Ectodermal cell (in vitro differentiated cells): ENCODE data around the gene TRERF1. TPM values are rescaled to one million over a fixed set of nuclear protein-coding genes. Genes with fewer than 3 reads are reported as not detected.
A peak's percentile ranks its signal among the peaks of the same experiment; 100 is the strongest.

Experiments used
- H3K27ac ChIP-seq: 2 replicates; pipeline ENCODE4 v1.7.0; 2013; ENCODE audit warnings: mild to moderate bottlenecking, low read depth, low read length; ENCODE audit not compliant: insufficient read depth, poor library complexity, severe bottlenecking
- H3K27me3 ChIP-seq: 2 replicates; pipeline ENCODE4 v1.7.0; 2013; ENCODE audit warnings: mild to moderate bottlenecking, low read length; ENCODE audit not compliant: insufficient read depth, control insufficient read depth, poor library complexity, severe bottlenecking
- H3K36me3 ChIP-seq: one replicate; pipeline ENCODE4 v1.7.0; 2013; ENCODE audit warnings: low read length; ENCODE audit not compliant: control insufficient read depth, insufficient read depth
- H3K4me1 ChIP-seq: one replicate; pipeline ENCODE4 v1.7.0; 2013; ENCODE audit warnings: low read length; ENCODE audit not compliant: control insufficient read depth, insufficient read depth
- H3K4me3 ChIP-seq: 2 replicates; pipeline ENCODE4 v1.7.0; 2013; ENCODE audit warnings: low read depth, low read length, control low read depth; ENCODE audit not compliant: insufficient read depth
- H3K9me3 ChIP-seq: 2 replicates; pipeline ENCODE4 v1.7.0; 2013; ENCODE audit warnings: mild to moderate bottlenecking, low read length, moderate library complexity; ENCODE audit not compliant: control insufficient read depth
- WGBS, 2 experiments: methylation state at CpG; one replicate each; pipeline ENCODE4 v1.1.7; 2013; ENCODE audit warnings: missing lambda C conversion rate in 2 of 2; 5-methylcytosine and 5-hydroxymethylcytosine counted together
- polyA plus RNA-seq, 4 experiments: library from polyadenylated mRNA; stranded (reverse); fragments of 50-300 nt; gene quantifications; one replicate each; pipeline ENCODE4 v1.2.3, GENCODE V29; 2013

The TRERF1 gene, protein sequence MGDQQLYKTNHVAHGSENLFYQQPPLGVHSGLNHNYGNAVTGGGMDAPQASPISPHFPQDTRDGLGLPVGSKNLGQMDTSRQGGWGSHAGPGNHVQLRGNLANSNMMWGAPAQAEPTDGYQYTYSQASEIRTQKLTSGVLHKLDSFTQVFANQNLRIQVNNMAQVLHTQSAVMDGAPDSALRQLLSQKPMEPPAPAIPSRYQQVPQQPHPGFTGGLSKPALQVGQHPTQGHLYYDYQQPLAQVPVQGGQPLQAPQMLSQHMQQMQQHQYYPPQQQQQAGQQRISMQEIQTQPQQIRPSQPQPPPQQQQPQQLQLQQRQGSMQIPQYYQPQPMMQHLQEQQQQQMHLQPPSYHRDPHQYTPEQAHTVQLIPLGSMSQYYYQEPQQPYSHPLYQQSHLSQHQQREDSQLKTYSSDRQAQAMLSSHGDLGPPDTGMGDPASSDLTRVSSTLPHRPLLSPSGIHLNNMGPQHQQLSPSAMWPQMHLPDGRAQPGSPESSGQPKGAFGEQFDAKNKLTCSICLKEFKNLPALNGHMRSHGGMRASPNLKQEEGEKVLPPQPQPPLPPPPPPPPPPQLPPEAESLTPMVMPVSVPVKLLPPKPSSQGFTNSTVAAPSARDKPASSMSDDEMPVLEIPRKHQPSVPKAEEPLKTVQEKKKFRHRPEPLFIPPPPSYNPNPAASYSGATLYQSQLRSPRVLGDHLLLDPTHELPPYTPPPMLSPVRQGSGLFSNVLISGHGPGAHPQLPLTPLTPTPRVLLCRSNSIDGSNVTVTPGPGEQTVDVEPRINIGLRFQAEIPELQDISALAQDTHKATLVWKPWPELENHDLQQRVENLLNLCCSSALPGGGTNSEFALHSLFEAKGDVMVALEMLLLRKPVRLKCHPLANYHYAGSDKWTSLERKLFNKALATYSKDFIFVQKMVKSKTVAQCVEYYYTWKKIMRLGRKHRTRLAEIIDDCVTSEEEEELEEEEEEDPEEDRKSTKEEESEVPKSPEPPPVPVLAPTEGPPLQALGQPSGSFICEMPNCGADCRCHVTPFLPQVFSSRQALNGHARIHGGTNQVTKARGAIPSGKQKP (N-terminal part only)
- polyA plus RNA-seq (2013, experiment 1 of 4), result 16.5 TPM
- 16.4 TPM for polyA plus RNA-seq (2013, experiment 2 of 4)
- 14.1 TPM for polyA plus RNA-seq (2013, experiment 3 of 4)
- polyA plus RNA-seq (2013, experiment 4 of 4), result 15.2 TPM

DNA sequence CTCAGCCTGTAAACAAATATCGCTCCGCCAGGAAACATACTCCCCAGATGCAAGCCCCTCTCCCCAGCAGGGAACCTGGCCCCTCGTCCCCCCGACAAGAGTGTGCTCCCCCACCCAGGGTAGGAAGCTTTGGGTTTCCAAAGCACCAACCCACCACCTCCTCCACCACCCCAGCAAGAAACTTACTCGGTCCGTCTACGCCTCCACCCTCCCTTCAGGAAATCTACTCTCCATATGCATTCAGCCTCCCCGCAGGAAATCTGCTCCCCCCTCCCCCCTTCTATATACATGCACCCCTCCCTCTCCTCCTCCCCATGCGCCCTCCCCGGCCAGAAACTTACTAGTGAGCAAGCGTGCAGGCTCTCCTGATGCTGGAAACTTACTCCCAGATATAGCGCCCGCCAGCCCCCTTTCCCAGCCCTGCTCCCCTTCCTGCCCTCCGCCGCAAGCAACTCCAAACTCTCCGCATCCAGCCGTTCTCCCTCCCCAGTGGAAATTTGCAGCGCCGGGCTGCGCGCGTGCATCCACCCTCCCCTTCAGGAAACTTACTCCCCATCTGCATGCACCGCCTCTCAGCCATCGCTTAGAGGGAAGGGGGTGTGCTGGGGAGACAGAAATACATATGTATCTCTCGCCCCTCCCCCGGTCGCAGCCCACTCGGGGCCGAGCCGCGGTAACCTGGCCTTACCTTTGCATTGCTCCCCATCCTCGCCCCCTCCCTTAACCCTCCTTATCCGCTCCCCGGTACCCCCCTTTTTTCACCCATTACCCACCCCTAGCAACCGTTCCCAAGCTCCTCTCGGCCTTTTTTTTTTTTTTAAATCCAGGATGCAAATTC is at the start of gene TRERF1:
TSS of gene TRERF1 (minus strand) at position 594 of the 838 bp plus-strand sequence. CDS start 182,336 bp downstream, outside the sequence.
- Histone ChIP-seq H3K27ac (peak within 1 kb of the TSS; percentile 93), H3K9me3 (no peaks in the 10 kb centered on the region), H3K36me3 (no peaks in the 10 kb centered on the region), H3K27me3 (no peaks in the 10 kb centered on the region), H3K4me1 (peaks cover 19% of the 10 kb centered on the region), H3K4me3 (peak within 1 kb of the TSS; percentile 69)
- WGBS, 2 experiments, result 0% methylated on average over 36 of the region's 36 CpGs

DNA sequence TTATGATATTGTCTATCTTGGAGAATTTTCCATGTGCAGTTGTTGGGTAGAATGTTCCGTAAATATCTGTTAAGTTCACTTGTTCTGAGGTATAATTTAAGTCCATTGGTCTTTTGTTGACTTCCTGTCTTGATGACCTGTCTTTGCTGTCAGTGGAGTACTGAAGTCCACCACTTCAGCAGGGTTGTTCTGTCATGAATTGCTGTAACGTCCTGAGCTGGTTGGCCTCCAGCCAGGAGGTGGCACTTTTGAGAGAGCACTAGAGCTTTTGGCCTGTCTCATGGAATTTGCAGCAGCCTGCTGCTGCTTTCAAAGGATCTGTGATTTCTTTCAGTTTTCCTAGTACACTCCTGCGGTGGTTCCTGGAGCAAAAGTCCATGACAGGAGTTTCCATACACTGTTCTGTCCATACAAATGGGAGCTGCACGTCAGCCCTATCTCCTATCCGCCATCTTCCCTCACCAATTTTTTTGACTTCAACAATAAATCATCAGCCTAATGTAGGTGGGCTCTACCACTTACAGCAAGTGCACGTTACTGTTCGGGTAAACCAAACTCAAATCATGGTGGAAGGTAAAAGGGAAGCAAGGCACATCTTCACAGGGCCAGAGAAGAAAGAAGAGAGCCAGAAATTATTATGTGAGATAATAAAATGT is 46.9 kb upstream of the TRERF1 start:
- Histone ChIP-seq H3K27ac (no peak overlapping the region), H3K9me3 (no peaks in the 10 kb centered on the region), H3K36me3 (no peaks in the 10 kb centered on the region), H3K4me3 (no peak overlapping the region), H3K4me1 (no peaks in the 10 kb centered on the region), H3K27me3 (no peaks in the 10 kb centered on the region)
- WGBS, 2 experiments, result 90 to 91% methylated on average over 7 of the region's 7 CpGs

DNA sequence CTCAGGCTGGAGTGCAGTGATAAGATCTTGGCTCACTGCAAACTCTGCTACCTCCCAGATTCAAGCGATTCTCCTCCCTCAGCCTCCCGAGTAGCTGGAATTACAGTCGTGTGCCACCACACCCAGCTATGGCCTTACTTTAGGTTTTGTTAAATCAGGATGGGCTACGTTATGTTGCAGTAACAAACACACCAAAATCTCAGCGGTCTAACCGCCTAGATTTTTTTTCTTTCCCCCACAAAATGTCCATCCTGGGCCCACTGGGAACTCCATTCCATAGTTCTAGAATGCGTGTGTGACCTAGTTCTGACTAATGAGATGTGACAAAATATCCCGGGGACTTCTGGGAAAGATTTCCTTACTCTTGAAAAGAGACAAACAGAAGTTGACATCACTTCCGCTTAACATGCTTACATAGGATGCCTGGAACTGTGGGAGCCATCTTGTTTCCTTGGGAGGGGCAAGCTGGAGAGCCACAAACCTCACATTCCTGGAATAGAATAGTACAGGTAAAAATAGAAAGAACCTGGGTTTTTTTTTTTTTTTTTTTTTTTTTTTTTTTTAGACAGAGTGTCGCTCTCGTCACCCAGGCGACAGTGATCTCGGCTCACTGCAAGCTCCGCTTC is 42.3 kb upstream of the TRERF1 start:
- Histone ChIP-seq H3K4me1 (no peaks in the 10 kb centered on the region), H3K27me3 (no peaks in the 10 kb centered on the region), H3K27ac (no peak overlapping the region), H3K9me3 (no peaks in the 10 kb centered on the region), H3K36me3 (no peaks in the 10 kb centered on the region), H3K4me3 (no peak overlapping the region)
- WGBS, 2 experiments, result 94 to 95% methylated on average over 14 of the region's 14 CpGs

DNA sequence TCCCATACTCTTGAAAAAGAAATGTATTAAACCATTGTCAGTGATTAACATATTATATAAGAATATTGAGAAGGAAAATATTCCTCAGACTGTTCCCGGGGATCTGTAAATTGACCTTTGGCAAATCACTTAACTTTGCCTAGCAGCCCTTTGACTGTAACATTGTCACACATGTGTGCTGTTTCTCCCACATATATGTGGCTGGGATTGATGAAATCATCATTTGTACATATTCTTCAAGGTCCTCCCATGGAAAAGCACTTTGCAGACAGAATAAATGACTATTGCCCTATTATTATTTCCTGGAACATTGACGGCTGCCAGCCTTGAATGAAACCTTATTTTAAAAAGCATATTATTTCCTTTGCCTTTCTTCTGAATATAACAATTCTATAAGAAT is 36.4 kb upstream of the TRERF1 start:
- Histone ChIP-seq H3K9me3 (no peaks in the 10 kb centered on the region), H3K27me3 (no peaks in the 10 kb centered on the region), H3K27ac (no peak overlapping the region), H3K36me3 (no peaks in the 10 kb centered on the region), H3K4me3 (no peak overlapping the region), H3K4me1 (no peaks in the 10 kb centered on the region)
- WGBS, 2 experiments, result 88 to 100% methylated on average over 2 of the region's 2 CpGs

DNA sequence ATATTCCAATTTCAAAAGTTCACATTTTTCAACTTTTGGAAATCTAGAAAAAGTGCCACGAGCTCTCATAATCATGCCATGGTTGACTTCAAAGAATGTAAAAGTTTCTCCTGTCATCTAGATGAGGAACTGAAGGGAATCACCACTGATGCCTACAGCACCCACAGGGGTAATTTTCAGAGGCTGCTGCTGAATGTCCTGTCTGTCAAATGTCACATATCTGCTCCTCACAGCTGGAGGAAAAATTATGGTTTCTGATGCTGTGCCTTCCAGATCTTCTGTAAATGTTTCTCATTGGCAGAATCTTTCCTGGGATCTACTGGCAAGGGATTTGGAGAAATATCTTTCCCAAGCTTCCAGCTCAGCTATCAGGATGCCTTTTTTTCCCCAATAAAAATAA is 32.5 kb upstream of the TRERF1 start:
- H3K27me3 ChIP-seq, result no peaks in the 10 kb centered on the region
- 93 to 100% methylated on average over 1 of the region's 1 CpG for WGBS, 2 experiments
- no peak overlapping the region for H3K4me3 ChIP-seq
- no peaks in the 10 kb centered on the region for H3K36me3 ChIP-seq
- no peaks in the 10 kb centered on the region for H3K9me3 ChIP-seq
- H3K4me1 ChIP-seq, result no peaks in the 10 kb centered on the region
- no peak overlapping the region for H3K27ac ChIP-seq

DNA sequence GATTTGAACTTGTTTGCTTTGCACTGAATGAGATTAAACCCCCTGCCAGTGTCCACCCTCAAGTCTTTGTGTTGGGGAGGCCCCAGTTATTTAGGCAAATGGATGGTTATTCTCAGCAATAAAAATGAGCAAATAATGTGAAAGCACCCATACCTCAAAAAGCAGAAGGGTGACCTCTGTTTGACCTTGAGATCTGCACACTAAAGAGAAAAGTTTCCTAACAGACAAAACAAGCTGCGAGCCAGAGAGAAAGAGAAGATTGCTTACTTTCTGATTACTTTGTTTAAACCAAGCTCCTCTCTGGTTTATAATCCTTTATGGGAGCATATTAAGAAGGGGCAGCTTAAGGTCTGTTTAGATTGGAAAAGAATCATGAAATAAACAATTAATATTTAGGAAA is 30.4 kb upstream of the TRERF1 start:
- Histone ChIP-seq H3K27ac (no peak overlapping the region), H3K4me3 (no peak overlapping the region), H3K36me3 (no peaks in the 10 kb centered on the region), H3K27me3 (no peaks in the 10 kb centered on the region), H3K9me3 (no peaks in the 10 kb centered on the region), H3K4me1 (no peaks in the 10 kb centered on the region)
- WGBS, 2 experiments, result 88 to 94% methylated on average over 1 of the region's 1 CpG

DNA sequence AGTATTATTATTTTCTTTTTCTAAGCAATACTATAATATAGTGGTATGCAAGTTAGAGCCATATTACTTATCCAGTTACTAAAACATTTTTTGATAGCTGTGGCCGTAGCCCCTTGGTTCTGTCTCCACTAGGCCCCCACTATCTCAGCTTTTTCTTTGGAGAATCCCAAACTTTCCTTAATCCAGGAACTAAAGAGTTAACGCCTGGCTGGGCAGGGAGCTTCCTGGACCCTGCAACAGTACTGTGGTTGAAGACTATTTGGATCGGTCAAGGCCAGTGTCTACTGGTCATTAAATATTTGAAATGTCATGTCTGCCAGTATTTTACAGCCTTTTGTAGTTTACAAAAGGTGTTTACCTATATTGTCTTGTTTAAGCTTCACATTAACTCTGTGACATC is 20.0 kb upstream of the TRERF1 start:
- 75 to 81% methylated on average over 3 of the region's 3 CpGs for WGBS, 2 experiments
- no peaks in the 10 kb centered on the region for H3K4me1 ChIP-seq
- no peaks in the 10 kb centered on the region for H3K27me3 ChIP-seq
- H3K27ac ChIP-seq, result no peak overlapping the region
- H3K4me3 ChIP-seq, result no peak overlapping the region
- H3K36me3 ChIP-seq, result no peaks in the 10 kb centered on the region
- peaks cover 3% of the 10 kb centered on the region for H3K9me3 ChIP-seq

DNA sequence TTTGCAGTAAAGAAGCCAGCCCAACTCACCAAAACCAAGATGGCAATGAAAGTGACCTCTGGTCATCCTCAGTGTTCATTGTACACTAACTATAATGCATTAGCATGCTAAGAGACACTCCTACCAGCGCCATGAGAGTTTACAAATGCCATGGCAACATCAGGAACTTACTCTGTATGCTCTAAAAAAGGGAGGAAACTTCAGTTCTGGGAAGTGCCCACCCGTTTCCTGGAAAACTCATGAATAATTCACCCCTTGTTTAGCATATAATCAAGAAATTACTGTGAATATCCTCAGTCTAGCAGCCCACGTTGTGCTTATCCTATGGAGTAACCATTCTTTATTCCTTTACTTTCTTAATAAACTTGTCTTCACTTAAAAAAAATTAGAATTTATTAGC is 19.4 kb upstream of the TRERF1 start:
- H3K27me3 ChIP-seq, result no peaks in the 10 kb centered on the region
- no peak overlapping the region for H3K27ac ChIP-seq
- no peaks in the 10 kb centered on the region for H3K36me3 ChIP-seq
- no peaks in the 10 kb centered on the region for H3K4me1 ChIP-seq
- peaks cover 3% of the 10 kb centered on the region for H3K9me3 ChIP-seq
- 83 to 85% methylated on average over 3 of the region's 3 CpGs for WGBS, 2 experiments
- no peak overlapping the region for H3K4me3 ChIP-seq

DNA sequence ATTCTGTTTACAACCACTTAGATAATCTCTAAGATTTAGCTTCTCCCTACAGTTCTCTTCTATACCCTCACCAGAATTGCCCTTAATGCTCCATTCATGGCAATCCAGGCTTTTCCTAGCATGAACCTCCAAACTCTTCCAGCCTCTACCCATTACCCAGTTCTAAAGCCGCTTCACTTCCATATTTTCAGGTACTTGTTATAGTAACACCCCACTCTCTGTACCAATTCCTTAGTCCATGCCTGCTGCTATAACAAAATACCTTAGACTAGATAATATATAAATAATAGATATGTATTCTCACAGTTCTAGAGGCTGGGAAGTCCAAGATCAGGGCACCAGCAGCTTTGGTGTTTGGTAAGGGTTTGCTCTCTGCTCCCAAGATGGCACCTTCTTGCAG is 16.5 kb upstream of the TRERF1 start:
- Histone ChIP-seq H3K9me3 (peaks cover 3% of the 10 kb centered on the region), H3K4me3 (no peak overlapping the region), H3K27ac (no peak overlapping the region), H3K27me3 (no peaks in the 10 kb centered on the region), H3K36me3 (no peaks in the 10 kb centered on the region), H3K4me1 (no peaks in the 10 kb centered on the region)
- WGBS, 2 experiments, result 88 to 100% methylated on average over 1 of the region's 1 CpG
